GM19438 (cell line): ENCODE results near the gene NOL4L.
"Not testable (repeated sequence)": the region's sequence is repeated elsewhere in the genome, so short reads cannot be mapped to it uniquely, and the experiment has no call there.

Experiments used
- ATAC-seq: cut with Tn5 transposase; IDR thresholded peaks from one replicate; pipeline ENCODE4 v1.9.1; 2021; ENCODE audit warnings: low read depth; ENCODE audit not compliant: unreplicated experiment

The NOL4L gene

DNA sequence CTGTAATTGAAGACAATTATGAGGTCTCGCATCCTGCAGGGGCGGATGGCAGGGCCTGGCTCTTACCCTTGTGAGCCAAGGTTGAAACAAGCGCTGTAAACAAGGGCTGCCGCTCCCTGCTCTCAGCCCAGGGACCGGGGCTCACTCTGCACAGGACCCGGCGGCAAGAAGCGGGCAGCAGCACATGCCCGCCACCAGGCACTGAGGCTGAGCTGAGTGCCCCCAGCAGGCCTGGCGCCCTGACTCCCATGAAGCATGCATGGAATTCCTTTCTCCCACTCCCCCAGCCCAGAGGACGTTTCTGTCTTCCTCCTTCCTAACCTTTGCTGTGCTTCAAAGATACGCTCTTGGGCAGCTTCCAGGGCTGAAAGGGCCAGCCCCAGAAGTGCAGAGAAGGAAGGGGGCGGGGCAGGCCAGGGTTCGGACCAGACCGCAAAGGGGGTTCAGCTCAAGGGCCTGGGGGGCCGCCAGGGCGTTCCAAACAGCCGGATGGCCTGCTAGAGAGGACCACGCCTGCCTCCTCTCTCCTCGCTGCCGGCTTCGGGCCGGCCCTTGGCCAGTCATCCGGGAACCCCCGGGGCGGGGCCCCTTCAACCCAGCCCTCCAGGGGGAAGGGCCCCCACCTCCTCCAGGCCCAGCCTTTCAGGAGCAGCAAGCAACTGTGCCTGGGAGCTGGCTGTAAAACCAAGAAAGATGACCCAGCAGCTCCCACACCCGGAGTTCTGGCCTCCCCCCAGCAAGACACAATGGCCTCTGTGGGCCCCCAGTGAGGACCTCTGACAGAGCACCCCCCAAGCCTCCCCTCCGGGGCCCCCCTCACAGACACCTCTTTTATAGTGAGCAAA is 109.9 kb downstream of the NOL4L start:
- peak; percentile 85 for ATAC-seq

- no peak for ATAC-seq
These were observed 110.5 kb downstream of the NOL4L start for GRCh38 chr20:32474717-32474966.

DNA sequence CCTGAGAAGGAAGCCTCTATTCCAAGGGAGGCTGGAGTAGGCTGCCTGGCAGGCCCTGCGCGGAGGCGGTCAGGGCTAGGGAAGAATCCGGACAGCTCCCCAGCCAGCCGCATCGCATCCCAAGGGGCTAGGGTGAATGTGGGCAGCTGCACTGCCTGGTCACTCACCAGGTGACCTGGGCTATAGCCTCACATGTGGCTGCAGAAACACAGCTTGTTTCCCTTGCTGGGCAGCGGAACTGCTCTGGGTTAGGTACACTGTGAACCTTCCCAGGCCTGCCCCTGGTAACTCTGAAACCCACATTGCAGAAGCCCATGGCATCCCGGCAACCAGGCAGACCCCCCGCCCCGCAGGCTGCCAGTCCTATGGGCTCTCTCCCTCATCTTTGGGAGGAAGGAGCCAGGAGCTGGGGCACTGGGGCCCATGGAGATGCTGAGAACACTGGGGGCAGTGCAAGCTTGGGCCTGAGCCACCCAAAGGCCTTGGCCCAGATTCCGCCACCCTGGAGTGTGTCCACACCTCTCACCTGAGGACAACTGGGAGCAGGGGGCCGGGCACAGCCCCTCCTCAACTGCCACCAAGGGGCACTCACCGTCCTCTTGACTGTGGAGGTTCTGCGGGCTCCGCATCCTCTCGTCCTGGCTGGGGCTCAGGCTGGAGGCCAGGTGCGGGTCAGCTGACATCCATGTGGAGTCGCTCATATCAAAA is 111.0 kb downstream of the NOL4L start:
- ATAC-seq, result no peak

- no peak for ATAC-seq
These were observed 111.7 kb downstream of the NOL4L start for GRCh38 chr20:32473231-32474008.

DNA sequence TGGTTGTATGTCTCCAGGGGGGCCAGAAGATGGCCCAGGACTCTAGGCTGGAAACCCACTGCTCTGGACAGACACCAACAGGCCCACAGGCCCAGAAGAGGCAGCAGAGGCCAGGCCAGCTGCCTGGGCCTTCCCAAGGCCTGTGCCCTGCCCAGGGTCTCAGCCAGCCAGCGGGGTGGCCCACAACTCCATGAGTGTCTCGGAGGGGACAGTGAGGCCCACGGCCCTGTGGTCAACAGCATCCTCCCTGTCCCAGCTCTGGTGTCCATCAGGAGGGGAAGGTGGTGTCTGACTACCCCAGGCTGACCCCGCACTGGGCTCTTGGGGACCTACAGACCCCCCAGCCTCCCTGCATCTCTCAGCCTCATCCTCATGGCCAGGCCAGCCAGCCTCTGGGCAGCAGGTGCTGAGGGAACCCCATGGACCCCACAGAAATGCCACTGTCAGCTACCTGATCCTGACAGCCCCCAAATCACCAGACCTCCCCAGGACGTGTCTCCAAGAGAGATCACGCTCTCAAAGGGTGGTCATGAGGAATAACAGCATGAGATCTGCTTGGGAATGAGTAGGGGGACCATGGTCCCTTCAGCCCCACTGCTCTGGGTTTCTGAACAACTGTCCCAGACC is 112.4 kb downstream of the NOL4L start:
- ATAC-seq, result no peak

DNA sequence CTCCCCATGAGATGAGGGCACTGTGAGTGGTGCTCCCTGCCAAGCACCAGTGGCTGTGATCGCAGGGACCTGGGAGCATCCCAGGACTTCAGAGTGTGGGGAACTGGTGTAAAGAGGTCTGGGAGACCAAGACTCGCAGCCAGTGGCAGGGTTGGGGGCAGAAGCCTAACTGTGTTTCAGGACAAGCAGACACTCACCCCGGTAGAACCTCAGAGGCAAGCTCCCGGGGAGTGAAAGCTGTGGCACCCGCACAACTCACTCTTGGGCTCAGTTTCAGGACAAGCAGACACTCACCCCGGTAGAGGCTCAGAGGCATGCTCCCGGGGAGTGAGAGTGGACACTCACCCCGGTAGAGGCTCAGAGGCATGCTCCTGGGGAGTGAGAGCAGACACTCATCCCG is 114.2 kb downstream of the NOL4L start:
- ATAC-seq, result no peak

- no peak for ATAC-seq
These were observed 114.9 kb downstream of the NOL4L start for GRCh38 chr20:32470025-32470861.

DNA sequence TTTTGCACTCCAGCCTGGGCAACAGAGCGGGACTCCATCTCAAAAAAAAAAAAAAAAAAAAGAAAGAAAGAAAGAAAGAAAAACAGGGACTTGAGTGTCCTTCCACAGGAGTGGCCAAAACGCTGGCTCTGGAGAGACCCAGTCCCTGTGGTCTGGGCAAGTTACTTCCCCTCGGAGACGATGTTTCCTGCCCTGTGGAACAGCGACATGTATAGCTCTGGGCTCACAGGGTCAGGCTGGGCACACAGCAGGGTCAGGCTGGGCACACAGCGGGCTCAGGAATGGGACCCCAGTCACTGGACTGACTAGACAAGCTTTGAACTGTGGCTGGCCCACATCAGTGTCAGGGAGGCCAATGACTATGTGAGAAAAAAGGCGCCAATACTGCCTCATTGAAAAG is 116.3 kb downstream of the NOL4L start:
- no peak for ATAC-seq

GRCh38 chr20:32468313-32468640 is 116.9 kb downstream of the NOL4L start:
- ATAC-seq, result no peak

DNA sequence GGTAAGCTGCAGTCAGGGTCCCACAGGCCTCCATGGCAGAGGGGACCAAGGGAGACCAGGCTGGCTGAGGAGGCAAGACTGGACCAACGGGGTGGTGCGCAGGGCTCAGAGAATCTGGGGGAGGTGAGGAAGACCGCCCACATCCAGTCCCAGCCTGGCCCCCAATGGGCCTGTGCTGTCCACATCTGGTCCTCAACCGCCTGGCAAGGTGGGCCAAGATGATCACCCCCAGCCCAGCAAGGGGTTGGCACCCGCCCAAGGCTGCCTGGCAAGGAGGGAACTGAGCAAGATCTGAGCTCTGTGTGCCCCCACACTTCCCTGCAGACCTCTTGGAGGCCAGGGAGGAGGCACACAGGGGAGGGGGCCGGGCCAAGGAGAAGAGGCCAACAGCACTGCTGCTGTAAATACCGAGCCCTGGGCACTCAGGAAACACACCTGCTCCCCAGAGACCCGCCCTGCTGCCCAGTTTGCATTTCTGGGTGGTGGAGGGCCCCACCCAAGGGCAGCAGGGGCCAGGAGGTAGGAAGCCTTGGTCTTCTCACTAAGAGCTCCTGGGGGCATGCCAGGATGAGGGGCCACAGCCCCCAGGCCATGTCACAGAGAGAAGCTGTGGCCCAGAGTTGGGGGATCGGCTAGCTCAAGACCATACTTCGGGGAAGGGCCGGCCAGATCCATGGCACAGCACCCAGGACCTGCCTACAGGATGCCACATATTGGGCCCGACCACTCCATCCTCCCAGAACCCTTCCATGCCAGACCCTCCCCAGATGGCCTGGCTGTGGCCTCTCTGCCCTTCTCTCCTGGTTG is 117.4 kb downstream of the NOL4L start:
- ATAC-seq, result no peak

DNA sequence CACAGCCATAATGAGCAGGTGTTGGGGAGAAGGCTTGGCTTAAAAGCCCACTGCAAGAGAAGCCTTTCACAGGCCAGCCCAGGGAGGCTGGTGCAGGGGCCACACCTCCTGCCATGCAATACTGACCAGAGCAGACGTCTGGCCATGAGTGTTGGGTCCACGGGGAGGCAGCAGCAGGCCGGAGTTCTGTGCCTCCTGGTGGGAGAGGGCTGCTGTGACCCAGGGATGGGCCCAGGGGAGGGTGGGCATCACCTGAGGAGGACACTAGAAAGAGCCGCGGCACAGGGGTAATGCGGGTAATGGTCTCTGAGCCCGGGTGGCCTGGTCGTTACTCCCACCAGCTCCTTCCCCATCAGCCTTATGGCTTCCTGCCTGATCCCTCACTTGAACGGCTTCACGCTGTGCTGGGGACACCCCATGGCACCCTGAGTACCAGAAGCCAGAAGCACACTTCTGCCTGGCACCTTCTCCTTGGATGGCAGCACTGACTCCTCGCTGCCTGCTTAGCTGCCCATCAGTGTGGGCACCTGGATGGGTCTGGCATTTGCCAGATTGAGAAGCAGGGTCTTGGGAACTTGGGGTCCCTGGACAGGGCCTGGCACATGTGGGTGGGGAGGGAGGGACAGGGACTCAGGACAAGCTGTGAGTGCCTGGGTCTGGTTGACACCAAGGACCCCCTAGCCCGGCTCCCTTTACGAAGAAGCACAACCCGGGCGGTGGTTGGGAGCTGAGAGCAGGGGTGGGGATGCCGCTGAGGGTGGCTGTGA is 118.2 kb downstream of the NOL4L start:
- ATAC-seq, result no peak

GRCh38 chr20:32465901-32466675 is 119.0 kb downstream of the NOL4L start:
- ATAC-seq, result not testable (repeated sequence)

DNA sequence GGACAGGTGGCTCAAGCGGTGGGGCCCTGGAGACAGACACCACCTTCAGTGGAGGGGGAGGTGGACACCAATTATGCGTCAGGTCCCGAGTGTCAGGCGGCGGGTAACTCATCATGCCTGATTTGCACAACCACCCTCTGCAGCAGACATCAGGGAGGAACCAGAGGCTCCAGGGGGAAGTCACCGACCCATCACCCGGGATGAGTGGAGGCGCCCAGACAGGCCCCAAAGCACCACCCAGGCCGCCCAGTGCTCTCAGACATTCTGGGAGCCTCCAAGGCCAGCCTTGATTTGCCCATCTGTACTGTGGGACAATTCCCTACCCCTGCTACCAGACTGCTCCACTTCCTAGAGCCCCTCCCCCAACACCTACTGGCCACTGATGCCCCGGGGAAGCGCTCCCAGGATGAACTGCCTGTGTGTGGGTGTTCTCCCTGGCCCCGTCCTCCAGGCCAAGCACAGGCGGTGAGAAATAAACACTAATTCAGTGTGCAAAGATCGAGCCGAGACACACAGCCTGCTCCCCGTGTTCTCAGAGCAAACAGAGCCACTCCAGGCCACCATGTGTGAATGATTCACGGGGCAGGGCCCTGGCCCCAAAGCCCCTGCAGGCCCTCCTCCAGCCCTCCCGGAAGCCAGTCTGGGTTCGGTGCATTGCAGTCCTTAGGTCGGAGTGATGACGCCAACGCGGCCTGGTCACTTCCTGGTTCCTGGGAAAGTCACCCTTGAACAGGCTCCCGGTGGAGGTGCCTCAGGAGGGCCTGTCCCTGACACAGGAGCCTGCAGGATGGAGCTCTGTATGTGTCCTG is 119.8 kb downstream of the NOL4L start:
- ATAC-seq, result no peak

GRCh38 chr20:32464401-32465091 is 120.6 kb downstream of the NOL4L start:
- no peak for ATAC-seq

- ATAC-seq, result no peak
These were observed 121.3 kb downstream of the NOL4L start for GRCh38 chr20:32463642-32464400.
